Sigmoid colon (tissue), 7 donors: Measurements from ENCODE around the gene CAMSAP2. TPM values are rescaled to one million over a fixed set of nuclear protein-coding genes. Genes with fewer than 3 reads are reported as not detected.

Source experiments
- DNase-seq: peaks from one replicate; pipeline ENCODE4 v3.0.0-alpha.2; 2019
- H3K27ac ChIP-seq, 4 donors: fragments of 200-600 bp; sonication (generic); one replicate each; pipeline ENCODE4 v1.5.1; 2016 to 2019; ENCODE audit warnings: mild to moderate bottlenecking in 1 of 4
- H3K27me3 ChIP-seq, 3 donors: fragments of 200-600 bp; sonication (generic); one replicate each; pipeline ENCODE4 v1.5.1; 2019; ENCODE audit warnings: mild to moderate bottlenecking in 1 of 3
- H3K36me3 ChIP-seq, 4 donors: fragments of 200-600 bp; sonication (generic); one replicate each; pipeline ENCODE4 v1.5.1; 2016 to 2019
- H3K4me1 ChIP-seq, 4 donors: fragments of 200-600 bp; sonication (generic); one replicate each; pipeline ENCODE4 v1.5.1; 2017 to 2019
- H3K4me3 ChIP-seq, 4 donors: fragments of 200-600 bp; sonication (generic); one replicate each; pipeline ENCODE4 v1.5.1; 2017 to 2019; ENCODE audit warnings: mild to moderate bottlenecking in 2 of 4, moderate library complexity in 1 of 4
- H3K9me3 ChIP-seq, 4 donors: fragments of 200-600 bp in 3 of 4; sonication (generic) in 3 of 4; one replicate each; pipeline versions ENCODE4 v1.5.1 to v1.6.1; 2013 to 2019
- CTCF ChIP-seq, 4 experiments: fragments of 450-650 bp in 3 of 4; fragments of 200-600 bp in 1 of 4; IDR thresholded peaks; one replicate each; pipeline ENCODE4 v1.5.1; 2016 to 2019; ENCODE audit warnings: antibody characterized with exemption in 4 of 4, mild to moderate bottlenecking in 3 of 4, moderate library complexity in 2 of 4
- EP300 ChIP-seq, 4 donors: sonication (generic); formaldehyde crosslinking; IDR thresholded peaks; one replicate each; pipeline ENCODE4 v1.6.1; 2017; ENCODE audit warnings: antibody characterized with exemption in 4 of 4
- POLR2A ChIP-seq, 2 donors: fragments of 450-650 bp; IDR thresholded peaks; one replicate each; pipeline ENCODE4 v1.6.1; 2016; ENCODE audit warnings: antibody characterized with exemption in 2 of 2, mild to moderate bottlenecking in 2 of 2, moderate library complexity in 2 of 2
- POLR2AphosphoS5 ChIP-seq, 4 donors: sonication (generic); formaldehyde crosslinking; IDR thresholded peaks; one replicate each; pipeline ENCODE4 v1.6.1; 2017; ENCODE audit warnings: antibody characterized with exemption in 4 of 4
- WGBS, 2 donors: extraction: QIAGEN DNeasy Blood & Tissue Kit; methylation state at CpG; one replicate each; pipeline ENCODE4 v1.1.7; 2013; 5-methylcytosine and 5-hydroxymethylcytosine counted together
- intact Hi-C: fragments of 100-400 bp; cut with DNase I; formaldehyde crosslinking; loops from one replicate; pipeline ENCODE4 v1.15.1; 2023
- polyA plus RNA-seq, 3 donors: library from polyadenylated mRNA; stranded (reverse); fragments of 200-250 nt; gene quantifications; one replicate each; pipeline ENCODE4 v1.2.3, GENCODE V29; 2013
- total RNA-seq, 4 donors: library from RNA; depleted of rRNA; stranded (reverse); fragments of >200 nt; gene quantifications; one replicate each; pipeline ENCODE4 v1.1.0, GENCODE V29; 2016
- donor health status: healthy with polysubstance abuse.
- donor health status: Bipolar disorder and iron deficiency.
- donor health status: healthy.

Gene CAMSAP2
- total and polyA plus RNA-seq, 7 donors = 1.2 to 40.7 (median 31.8) TPM

GRCh38 chr1:200704986-200705500 is 33.6 kb upstream of the CAMSAP2 start:
- WGBS, 2 donors = 83 to 92% methylated on average over 3 of the region's 3 CpGs
- no peaks in the 10 kb centered on the region for H3K9me3 ChIP-seq
- H3K36me3 ChIP-seq = no peaks in the 10 kb centered on the region
- intact Hi-C loops = no loop called here
- H3K27me3 ChIP-seq = no peaks in the 10 kb centered on the region
- no peak overlapping the region for H3K27ac ChIP-seq
- no peak for DNase-seq
- H3K4me1 ChIP-seq = no peaks in the 10 kb centered on the region
- no peak overlapping the region for H3K4me3 ChIP-seq
- TF ChIP-seq CTCF (IDR thresholded peaks at IDR 0.05) (no peak), EP300 (IDR thresholded peaks at IDR 0.05) (no peak), POLR2AphosphoS5 (IDR thresholded peaks at IDR 0.05) (no peak), POLR2A (IDR thresholded peaks at IDR 0.05) (no peak)

- intact Hi-C loops = no loop called here
- H3K27me3 ChIP-seq = no peaks in the 10 kb centered on the region
- H3K27ac ChIP-seq = no peak overlapping the region
- H3K36me3 ChIP-seq = no peaks in the 10 kb centered on the region
- no peak for DNase-seq
- no peaks in the 10 kb centered on the region for H3K4me1 ChIP-seq
- TF ChIP-seq POLR2AphosphoS5 (IDR thresholded peaks at IDR 0.05) = no peak
- TF ChIP-seq CTCF (IDR thresholded peaks at IDR 0.05) = no peak
- no peak for TF ChIP-seq POLR2A (IDR thresholded peaks at IDR 0.05)
- TF ChIP-seq EP300 (IDR thresholded peaks at IDR 0.05) = no peak
- no peaks in the 10 kb centered on the region for H3K9me3 ChIP-seq
- H3K4me3 ChIP-seq = no peak overlapping the region
- 78 to 80% methylated on average over 4 of the region's 4 CpGs for WGBS, 2 donors
Measured at GRCh38 chr1:200706111-200706814, 32.4 kb upstream of the CAMSAP2 start.

- intact Hi-C loops = no loop called here
- 91 to 94% methylated on average over 5 of the region's 5 CpGs for WGBS, 2 donors
- no peak for TF ChIP-seq EP300 (IDR thresholded peaks at IDR 0.05)
Measured at GRCh38 chr1:200707116-200707515, 31.6 kb upstream of the CAMSAP2 start.

DNA sequence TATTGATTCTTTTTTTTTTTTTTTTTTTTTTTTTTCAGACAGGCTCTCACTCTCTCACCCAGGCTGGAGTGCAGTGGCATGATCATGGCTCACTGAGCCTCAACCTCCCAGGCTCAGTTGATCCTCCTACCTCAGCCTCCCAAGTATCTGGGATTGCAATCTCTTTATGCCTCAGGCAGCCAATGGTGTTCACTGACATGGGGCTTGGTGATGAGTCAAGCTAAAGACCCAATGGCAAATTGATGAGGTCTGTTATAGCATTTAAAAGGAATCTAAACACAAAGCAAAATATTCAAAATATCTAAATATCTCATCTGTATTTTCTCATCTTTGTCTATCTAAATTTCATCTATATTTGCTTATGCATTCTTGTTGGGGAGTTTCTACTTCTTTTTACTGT is 30.5 kb upstream of the CAMSAP2 start:
- Histone ChIP-seq H3K27ac (no peak overlapping the region), H3K9me3 (no peaks in the 10 kb centered on the region), H3K36me3 (no peaks in the 10 kb centered on the region), H3K4me3 (no peak overlapping the region), H3K27me3 (no peaks in the 10 kb centered on the region), H3K4me1 (no peaks in the 10 kb centered on the region)
- DNase-seq = no peak
- TF ChIP-seq CTCF (IDR thresholded peaks at IDR 0.05) (no peak), POLR2AphosphoS5 (IDR thresholded peaks at IDR 0.05) (no peak), EP300 (IDR thresholded peaks at IDR 0.05) (no peak), POLR2A (IDR thresholded peaks at IDR 0.05) (no peak)
- intact Hi-C loops = no loop called here

More at GRCh38 chr1:200707116-200707515, 31.6 kb upstream of the CAMSAP2 start:
- Histone ChIP-seq H3K4me1 (no peaks in the 10 kb centered on the region), H3K27ac (no peak overlapping the region), H3K27me3 (no peaks in the 10 kb centered on the region), H3K4me3 (no peak overlapping the region), H3K9me3 (no peaks in the 10 kb centered on the region), H3K36me3 (no peaks in the 10 kb centered on the region)
- no peak for DNase-seq

DNA sequence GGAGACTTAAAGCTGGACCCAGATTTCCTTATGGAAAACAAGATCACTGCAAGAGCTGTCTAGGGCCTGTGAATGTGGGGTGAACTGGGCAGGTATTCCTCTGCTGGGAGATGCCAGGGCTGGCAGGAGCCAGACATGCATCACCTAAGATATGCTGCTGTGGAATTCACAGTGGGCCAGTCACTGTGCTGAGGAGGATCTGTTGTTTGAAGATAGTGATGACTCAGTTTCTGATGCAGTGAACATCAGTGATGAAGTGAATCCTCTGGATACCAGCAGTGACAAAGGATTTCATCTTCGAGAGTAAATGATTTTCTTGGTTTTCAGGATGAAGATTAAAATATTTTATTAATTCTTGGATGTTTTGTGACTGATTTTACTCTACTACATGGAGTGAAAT is 29.9 kb upstream of the CAMSAP2 start:
- intact Hi-C loops = no loop called here
- H3K27me3 ChIP-seq = no peaks in the 10 kb centered on the region
- WGBS, 2 donors = 83 to 88% methylated on average over 1 of the region's 1 CpG

More for the DNA sequence above, 29.9 kb upstream of the CAMSAP2 start:
- Histone ChIP-seq H3K36me3 (no peaks in the 10 kb centered on the region), H3K9me3 (no peaks in the 10 kb centered on the region), H3K4me3 (no peak overlapping the region), H3K27ac (no peak overlapping the region), H3K4me1 (no peaks in the 10 kb centered on the region)
- TF ChIP-seq POLR2A (IDR thresholded peaks at IDR 0.05) (no peak), POLR2AphosphoS5 (IDR thresholded peaks at IDR 0.05) (no peak), CTCF (IDR thresholded peaks at IDR 0.05) (no peak), EP300 (IDR thresholded peaks at IDR 0.05) (no peak)
- no peak for DNase-seq
